ENCODE results near the gene ELF1. TPM values are rescaled to one million over a fixed set of nuclear protein-coding genes. Genes with fewer than 3 reads are reported as not detected.
A peak's percentile ranks its signal among the peaks of the same experiment; 100 is the strongest.

Gene ELF1
- total and polyA plus RNA-seq, 8 donors = 9.4 to 61.6 (median 36.7) TPM

GRCh38 chr13:41061075-41061913, 42.2 kb upstream of the ELF1 start, which contains the start of gene WBP4:
Gene WBP4, plus strand, starts transcription at chr13:41061509. Its CDS starts 165 bp downstream, at chr13:41061674.
- Histone ChIP-seq H3K4me1 (peaks cover 9 to 43% (median 33%) of the 10 kb centered on the region in 3 donors), H3K27me3 (no peaks in the 10 kb centered on the region), H3K9me3 (no peaks in the 10 kb centered on the region), H3K4me3 (peak within 1 kb of the TSS; percentile 51 to 81 (median 74)), H3K36me3 (peaks cover 0 to 12% (median 4%) of the 10 kb centered on the region in 3 donors), H3K27ac (peak within 1 kb of the TSS; percentile 94 to 97 (median 95))
- 0% methylated on average over 51 to 71 of the region's 71 CpGs for WGBS, 2 donors
- FAIRE-seq (no peak), ATAC-seq (peak; percentile 77 to 86 (median 80)), DNase-seq (peak; percentile 93 to 97 (median 94))
- no peak for TF ChIP-seq CTCF (IDR thresholded peaks at IDR 0.05)
- intact Hi-C loops (cut with DNase I) = no loop called here

GRCh38 chr13:41060724-41061074, 41.6 kb upstream of the ELF1 start:
- Histone ChIP-seq H3K4me3 (peak overlapping the region; percentile 51 to 81 (median 74)), H3K36me3 (peaks cover 0 to 7% (median 4%) of the 10 kb centered on the region in 3 donors), H3K4me1 (peaks cover 9 to 47% (median 39%) of the 10 kb centered on the region in 3 donors), H3K9me3 (no peaks in the 10 kb centered on the region), H3K27ac (peak overlapping the region; percentile 94 to 97 (median 95)), H3K27me3 (no peaks in the 10 kb centered on the region)
- intact Hi-C loops (cut with DNase I) = no loop called here
- FAIRE-seq (no peak), DNase-seq (peak; percentile 76 to 90 (median 86)), ATAC-seq (peak; percentile 43 to 71 (median 60))
- TF ChIP-seq CTCF (IDR thresholded peaks at IDR 0.05) = no peak
- 0 to 1% methylated on average over 26 to 35 of the region's 35 CpGs for WGBS, 2 donors

GRCh38 chr13:41060082-41060723, 41.1 kb upstream of the ELF1 start:
- peaks cover 9 to 52% (median 39%) of the 10 kb centered on the region in 3 donors for H3K4me1 ChIP-seq
- no peak for TF ChIP-seq CTCF (IDR thresholded peaks at IDR 0.05)

GRCh38 chr13:41059456-41060081, 40.5 kb upstream of the ELF1 start:
- no peak for FAIRE-seq
- Histone ChIP-seq H3K4me1 (peaks cover 9 to 53% (median 36%) of the 10 kb centered on the region in 3 donors), H3K27me3 (no peaks in the 10 kb centered on the region), H3K9me3 (no peaks in the 10 kb centered on the region), H3K36me3 (no peaks in the 10 kb centered on the region), H3K27ac (peak overlapping the region; percentile 94 to 97 (median 95)), H3K4me3 (peak overlapping the region; percentile 51 to 81 (median 74))
- no peak for ATAC-seq
- no peak for DNase-seq
- no peak for TF ChIP-seq CTCF (IDR thresholded peaks at IDR 0.05)
- intact Hi-C loops (cut with DNase I) = loop anchor here in 2 of 3 donors (10.0 kb wide), 1 partner anchor 65 kb away; no protein-coding TSS in a partner anchor
- WGBS, 2 donors = 0% methylated on average over 15 of the region's 15 CpGs

More at GRCh38 chr13:41060082-41060723, 41.1 kb upstream of the ELF1 start:
- FAIRE-seq (no peak), DNase-seq (peak; percentile 88 to 94 (median 90)), ATAC-seq (peak; percentile 57 to 77 (median 70))
- Histone ChIP-seq H3K9me3 (no peaks in the 10 kb centered on the region), H3K27me3 (no peaks in the 10 kb centered on the region), H3K36me3 (peaks cover 0 to 2% (median 0%) of the 10 kb centered on the region in 3 donors), H3K27ac (peak overlapping the region; percentile 94 to 97 (median 95)), H3K4me3 (peak overlapping the region; percentile 51 to 81 (median 74))
- intact Hi-C loops (cut with DNase I) = no loop called here
- WGBS, 2 donors = 0 to 1% methylated on average over 57 of the region's 57 CpGs
